ENCODE data around the gene C3orf49. TPM values are rescaled to one million over a fixed set of nuclear protein-coding genes. Genes with fewer than 3 reads are reported as not detected.
A peak's percentile ranks its signal among the peaks of the same experiment; 100 is the strongest.

C3orf49 gene
- total and polyA plus RNA-seq, 12 donors: not detected

DNA sequence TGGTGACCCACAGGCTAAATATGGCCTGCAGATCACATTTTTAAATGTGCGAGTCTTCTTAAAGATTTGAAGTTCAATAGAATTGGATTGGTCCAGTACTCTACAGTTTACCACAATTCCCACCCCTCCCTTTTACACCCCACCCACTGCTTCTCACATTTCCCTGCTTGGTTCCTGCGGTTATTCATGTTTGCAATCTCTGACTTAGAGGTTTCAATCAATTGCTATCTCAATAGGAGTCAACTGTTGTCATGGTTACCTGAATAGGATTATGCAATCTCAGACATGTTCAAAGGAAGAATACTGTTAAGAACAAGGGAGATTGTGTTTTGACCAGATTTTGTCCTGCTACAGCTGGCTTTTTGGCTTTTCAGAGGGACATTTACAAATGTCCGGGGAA lies 4.9 kb upstream of the C3orf49 start:
- no peaks in the 10 kb centered on the region for H3K4me1 ChIP-seq (replicated peaks in 1 of 2)
- no peak overlapping the region for H3K27ac ChIP-seq
- intact Hi-C loops (cut with DNase I): no loop called here
- H3K27me3 ChIP-seq: no peaks in the 10 kb centered on the region
- DNase-seq: no peak
- H3K9me3 ChIP-seq (replicated peaks in 1 of 3): no peaks in the 10 kb centered on the region
- no peak overlapping the region for H3K4me3 ChIP-seq
- no peaks in the 10 kb centered on the region for H3K36me3 ChIP-seq (replicated peaks in 1 of 2)
- TF ChIP-seq, protein P1, sequence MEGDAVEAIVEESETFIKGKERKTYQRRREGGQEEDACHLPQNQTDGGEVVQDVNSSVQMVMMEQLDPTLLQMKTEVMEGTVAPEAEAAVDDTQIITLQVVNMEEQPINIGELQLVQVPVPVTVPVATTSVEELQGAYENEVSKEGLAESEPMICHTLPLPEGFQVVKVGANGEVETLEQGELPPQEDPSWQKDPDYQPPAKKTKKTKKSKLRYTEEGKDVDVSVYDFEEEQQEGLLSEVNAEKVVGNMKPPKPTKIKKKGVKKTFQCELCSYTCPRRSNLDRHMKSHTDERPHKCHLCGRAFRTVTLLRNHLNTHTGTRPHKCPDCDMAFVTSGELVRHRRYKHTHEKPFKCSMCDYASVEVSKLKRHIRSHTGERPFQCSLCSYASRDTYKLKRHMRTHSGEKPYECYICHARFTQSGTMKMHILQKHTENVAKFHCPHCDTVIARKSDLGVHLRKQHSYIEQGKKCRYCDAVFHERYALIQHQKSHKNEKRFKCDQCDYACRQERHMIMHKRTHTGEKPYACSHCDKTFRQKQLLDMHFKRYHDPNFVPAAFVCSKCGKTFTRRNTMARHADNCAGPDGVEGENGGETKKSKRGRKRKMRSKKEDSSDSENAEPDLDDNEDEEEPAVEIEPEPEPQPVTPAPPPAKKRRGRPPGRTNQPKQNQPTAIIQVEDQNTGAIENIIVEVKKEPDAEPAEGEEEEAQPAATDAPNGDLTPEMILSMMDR (IDR thresholded peaks at IDR 0.05): no peak
- TF ChIP-seq POLR2A (IDR thresholded peaks at IDR 0.05): no peak
- 66 to 82% (median 79%) methylated on average over 3 of the region's 3 CpGs for WGBS, 4 donors

DNA sequence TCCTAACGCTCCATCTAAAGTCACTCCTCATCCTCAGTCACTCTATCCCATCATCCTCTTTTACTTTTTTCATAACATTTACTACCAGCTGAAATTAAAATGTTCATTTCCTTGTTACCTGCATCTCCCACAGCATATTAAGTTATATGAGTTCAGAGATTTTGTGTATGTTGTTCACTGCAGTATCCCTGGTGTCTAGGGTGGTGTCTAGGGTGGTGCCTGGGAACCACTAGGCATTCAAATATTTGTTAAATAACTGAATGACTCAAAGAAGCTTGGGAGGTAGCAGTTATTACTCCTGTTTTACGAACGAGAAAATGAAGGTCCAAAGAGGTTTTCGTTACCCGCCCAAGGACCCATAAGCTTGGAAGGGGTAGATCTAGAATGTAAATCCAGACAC lies 1.9 kb upstream of the C3orf49 start:
- 83 to 92% (median 91%) methylated on average over 5 of the region's 5 CpGs for WGBS, 4 donors
- Histone ChIP-seq H3K9me3 (replicated peaks in 1 of 3) (no peaks in the 10 kb centered on the region), H3K27ac (no peak overlapping the region), H3K36me3 (replicated peaks in 1 of 2) (no peaks in the 10 kb centered on the region), H3K4me1 (replicated peaks in 1 of 2) (no peaks in the 10 kb centered on the region), H3K4me3 (no peak overlapping the region), H3K27me3 (no peaks in the 10 kb centered on the region)
- intact Hi-C loops (cut with DNase I): loop anchor here (5.0 kb wide), 2 partner anchors 465 to 470 kb away; no protein-coding TSS in a partner anchor
- DNase-seq: no peak
- TF ChIP-seq POLR2A (IDR thresholded peaks at IDR 0.05): no peak
- TF ChIP-seq, protein P1 (IDR thresholded peaks at IDR 0.05): no peak

DNA sequence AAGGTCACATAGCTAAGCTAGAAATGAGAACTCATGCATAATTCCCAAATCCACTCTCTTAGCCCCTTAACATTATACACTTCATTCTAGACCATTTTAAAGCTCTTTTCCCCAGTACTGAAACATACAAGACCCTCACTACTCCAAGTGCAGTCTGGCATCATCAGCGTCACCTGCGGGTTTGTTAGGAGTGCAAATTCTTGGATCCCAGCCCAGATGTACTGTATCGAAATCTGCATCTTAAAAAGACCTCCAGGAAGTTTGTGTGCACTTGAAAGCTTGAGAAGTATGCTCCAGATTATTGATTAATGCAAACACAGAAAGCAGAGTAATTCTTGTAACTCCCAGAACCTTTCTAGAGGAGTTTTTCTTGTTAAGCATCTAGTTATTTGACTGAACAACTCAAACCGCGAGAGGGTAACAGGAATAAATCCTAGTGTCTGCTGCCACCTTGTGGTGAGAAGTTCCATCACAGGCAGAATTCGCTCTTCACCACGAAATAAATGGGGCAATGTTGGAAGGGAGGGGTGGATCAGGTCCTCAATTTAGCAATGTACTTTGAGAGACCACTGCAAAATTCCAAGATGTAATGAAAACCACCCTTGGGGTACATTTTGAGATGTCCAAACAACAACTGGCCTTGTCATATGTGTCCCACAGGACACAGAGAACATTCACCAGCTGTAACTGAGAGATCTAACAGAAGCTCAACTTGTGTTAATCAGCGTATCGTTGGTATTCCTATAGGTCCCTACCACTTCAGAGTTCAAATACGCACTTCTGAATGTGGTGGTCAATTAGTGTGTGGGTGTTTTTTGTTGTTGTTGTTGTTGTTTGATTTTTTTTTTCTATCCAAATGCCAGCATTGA lies 583 bp upstream of the C3orf49 start:
- intact Hi-C loops (cut with DNase I): loop anchor here (5.0 kb wide), 2 partner anchors 466 to 471 kb away; no protein-coding TSS in a partner anchor
- no peaks in the 10 kb centered on the region for H3K4me1 ChIP-seq (replicated peaks in 1 of 2)
- no peak for TF ChIP-seq POLR2A (IDR thresholded peaks at IDR 0.05)
- TF ChIP-seq, protein P1 (IDR thresholded peaks at IDR 0.05): peak; percentile 80 to 92 (median 88)
- H3K36me3 ChIP-seq (replicated peaks in 1 of 2): no peaks in the 10 kb centered on the region
- peak; percentile 36 to 85 (median 62) for DNase-seq
- H3K27me3 ChIP-seq: no peaks in the 10 kb centered on the region
- H3K9me3 ChIP-seq (replicated peaks in 1 of 3): no peaks in the 10 kb centered on the region
- H3K4me3 ChIP-seq: no peak overlapping the region
- no peak overlapping the region for H3K27ac ChIP-seq
- WGBS, 4 donors: 24 to 32% (median 30%) methylated on average over 10 of the region's 10 CpGs

DNA sequence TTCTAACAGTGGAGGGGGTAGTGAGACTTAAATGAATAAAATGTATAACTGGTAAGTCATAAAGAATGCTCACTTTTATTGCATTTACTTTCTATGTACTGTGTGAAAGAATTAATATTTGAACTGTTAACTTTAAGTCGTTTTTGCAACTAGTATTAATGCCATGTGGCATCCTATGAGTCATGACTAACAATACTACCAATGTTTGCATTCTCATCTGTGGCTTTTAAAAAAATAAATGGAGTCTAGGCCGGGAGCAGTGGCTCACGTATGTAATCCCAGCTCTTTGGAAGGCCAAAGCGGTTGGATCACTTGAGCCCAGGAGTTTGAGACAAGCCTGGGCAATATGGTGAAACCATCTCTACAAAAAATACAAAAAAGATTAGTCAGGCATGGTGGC lies 5.2 kb downstream of the C3orf49 start:
- TF ChIP-seq, protein P1 (IDR thresholded peaks at IDR 0.05): no peak
- TF ChIP-seq POLR2A (IDR thresholded peaks at IDR 0.05): no peak
- Histone ChIP-seq H3K4me3 (no peak overlapping the region), H3K4me1 (replicated peaks in 1 of 2) (no peaks in the 10 kb centered on the region), H3K27ac (no peak overlapping the region), H3K9me3 (replicated peaks in 1 of 3) (no peaks in the 10 kb centered on the region), H3K27me3 (no peaks in the 10 kb centered on the region), H3K36me3 (replicated peaks in 1 of 2) (no peaks in the 10 kb centered on the region)
- WGBS, 4 donors: 86 to 91% (median 89%) methylated on average over 4 of the region's 4 CpGs
- intact Hi-C loops (cut with DNase I): no loop called here
- DNase-seq: no peak

Data from adrenal gland (tissue), 12 donors.